Measurements from ENCODE around the gene STT3B. TPM values are rescaled to one million over a fixed set of nuclear protein-coding genes. Genes with fewer than 3 reads are reported as not detected.

STT3B gene
- total and polyA plus RNA-seq, 2 of the 4 experiments (the other 2 are of a cell fraction): 45.5 to 86.4 TPM

DNA sequence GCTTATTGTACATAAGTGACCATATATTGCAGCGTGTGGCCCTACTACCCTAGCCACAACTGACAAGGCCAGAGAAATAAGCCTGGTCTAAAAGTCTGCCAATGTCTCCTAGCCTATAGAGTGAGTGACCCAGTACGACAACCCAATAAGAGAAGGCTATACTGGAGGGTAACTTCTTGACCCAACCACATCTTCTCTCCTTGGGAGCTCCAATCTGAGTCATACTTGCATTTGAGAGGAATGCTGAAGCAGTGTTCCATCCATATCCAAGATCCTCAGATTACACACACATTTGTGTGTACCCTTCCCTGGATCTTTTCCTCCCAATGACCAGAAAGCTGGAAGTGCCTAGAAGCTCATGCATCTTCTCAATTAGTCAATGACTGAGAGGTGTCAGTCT, 11.3 kb upstream of the STT3B start:
- intact Hi-C loops (cut with micrococcal nuclease): no loop called here
- DNase-seq (no peak), ATAC-seq (ENCODE audit: low read depth) (no peak)
- Histone ChIP-seq H3K14ac (replicated peaks; ENCODE audit: low read depth, low read length) (no peak overlapping the region), H3K27ac (ENCODE audit: insufficient read depth, low read length) (no peak overlapping the region), H3K9me3 (ENCODE audit: control insufficient read depth, insufficient read depth, low read length) (no peaks in the 10 kb centered on the region), H3K27me3 (ENCODE audit: control insufficient read depth, insufficient read depth, low read length) (no peaks in the 10 kb centered on the region; the same call in 1 of the 2 replicates), H3K36me3 (ENCODE audit: control insufficient read depth, insufficient read depth, low read length) (no peaks in the 10 kb centered on the region), H3K4ac (ENCODE audit: low read depth, low read length) (no peak overlapping the region), H3K18ac (ENCODE audit: low read depth, low read length) (no peak overlapping the region), H3K23ac (ENCODE audit: low read depth, low read length) (no peak overlapping the region), H3K4me2 (ENCODE audit: low read depth, low read length) (no peak overlapping the region), H3K56ac (ENCODE audit: extremely low read depth, insufficient read depth, low read length) (no peak overlapping the region), H2BK5ac (ENCODE audit: low read depth, low read length, poor library complexity, severe bottlenecking) (no peak overlapping the region), H2BK120ac (ENCODE audit: low read depth, low read length) (no peak overlapping the region), H4K8ac (ENCODE audit: low read depth in 2 of 2, low read length in 2 of 2) (no peak overlapping the region), H2AFZ (replicated peaks; ENCODE audit: low read length, poor library complexity) (no peak overlapping the region), H3K9me1 (ENCODE audit: insufficient read depth, low read length) (no peaks in the 10 kb centered on the region), H3K4me3 (ENCODE audit: insufficient read depth, low read depth, low read length) (no peak overlapping the region), H2AK5ac (ENCODE audit: low read depth, low read length) (no peak overlapping the region), H3K79me1 (ENCODE audit: low read depth in 1 of 2, low read length in 2 of 2) (no peaks in the 10 kb centered on the region), H2AK9ac (replicated peaks; ENCODE audit: low read depth, low read length, poor library complexity) (no peak overlapping the region), H3K9ac (ENCODE audit: low read depth, low read length) (no peak overlapping the region), H4K20me1 (ENCODE audit: insufficient read depth, low read length) (no peaks in the 10 kb centered on the region), H3K4me1 (ENCODE audit: control insufficient read depth, insufficient read depth, low read length) (no peaks in the 10 kb centered on the region), H4K5ac (ENCODE audit: low read depth, low read length) (no peak overlapping the region), H4K91ac (ENCODE audit: insufficient read depth, low read depth, low read length) (no peak overlapping the region), H2BK15ac (ENCODE audit: low read depth, low read length) (no peak overlapping the region), H2BK20ac (ENCODE audit: low read depth, low read length) (no peak overlapping the region)
- ChIA-PET CTCF (no interaction called here), POLR2A (ENCODE audit: unreplicated experiment) (no interaction called here)
- BruUV-seq (replicated peaks): no TSS peak
- WGBS, 2 experiments (ENCODE audit: extremely low coverage in 2 of 2, insufficient read length in 1 of 2): 100% methylated on average over 1 of the region's 2 CpGs; no CpG with 5 or more reads in 1 of the 2 experiments
- dilution Hi-C loops (cut with HindIII; ENCODE audit: low sequenced_read_pairs, unreplicated experiment): no loop called here
- in situ Hi-C loops (cut with MboI; ENCODE audit: low sequenced_read_pairs): no loop called here
- no peak for TF ChIP-seq RFX5 (IDR thresholded peaks at IDR 0.05; ENCODE audit: low read depth, low read length)
- no peak for TF ChIP-seq FOS (IDR thresholded peaks at IDR 0.05; ENCODE audit: low read depth, low read length)
- no peak for TF ChIP-seq POLR2A (IDR thresholded peaks at IDR 0.05; ENCODE audit: low read depth, low read length)
